Ovary (tissue), 3 donors: ENCODE data around the gene WDR43.

Source experiments
- EP300 ChIP-seq: sonication (generic); formaldehyde crosslinking; IDR thresholded peaks from one replicate; pipeline ENCODE4 v1.6.1; 2017; ENCODE audit warnings: antibody characterized with exemption
- POLR2A ChIP-seq: fragments of 450-650 bp; IDR thresholded peaks from one replicate; pipeline ENCODE4 v1.6.1; 2017; ENCODE audit warnings: antibody characterized with exemption, mild to moderate bottlenecking, moderate library complexity
- TF ChIP-seq, protein P1 (sequence below), 3 donors: fragments of 450-650 bp in 2 of 3; fragments of 200-600 bp in 1 of 3; IDR thresholded peaks; one replicate each; pipeline versions ENCODE4 v1.5.1 to v1.8.0; 2016 to 2022; ENCODE audit warnings: antibody characterized with exemption in 3 of 3, mild to moderate bottlenecking in 1 of 3
- donor health status: DM: no; HTN: no; CAD: no.

DNA sequence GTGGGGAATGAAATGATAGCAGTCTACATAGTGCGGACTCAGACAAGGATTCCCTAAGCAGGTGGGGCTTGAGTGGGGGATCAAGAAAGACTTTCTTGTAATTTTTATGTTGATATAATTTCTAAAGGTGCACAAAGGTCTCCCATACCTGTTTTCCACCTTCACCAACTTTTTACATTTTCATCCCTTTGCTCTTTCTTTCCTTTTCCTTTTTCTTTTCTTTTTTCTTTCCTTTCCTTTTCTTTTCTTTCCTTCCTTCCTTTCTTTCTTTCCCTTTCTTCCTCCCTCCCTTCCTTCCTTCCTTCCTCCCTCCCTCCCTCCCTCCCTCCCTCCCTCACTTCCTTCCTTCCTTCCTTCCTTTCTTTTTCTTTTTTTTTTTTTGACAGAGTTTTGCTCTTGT, 14.3 kb upstream of the WDR43 start:
- TF ChIP-seq, protein P1, sequence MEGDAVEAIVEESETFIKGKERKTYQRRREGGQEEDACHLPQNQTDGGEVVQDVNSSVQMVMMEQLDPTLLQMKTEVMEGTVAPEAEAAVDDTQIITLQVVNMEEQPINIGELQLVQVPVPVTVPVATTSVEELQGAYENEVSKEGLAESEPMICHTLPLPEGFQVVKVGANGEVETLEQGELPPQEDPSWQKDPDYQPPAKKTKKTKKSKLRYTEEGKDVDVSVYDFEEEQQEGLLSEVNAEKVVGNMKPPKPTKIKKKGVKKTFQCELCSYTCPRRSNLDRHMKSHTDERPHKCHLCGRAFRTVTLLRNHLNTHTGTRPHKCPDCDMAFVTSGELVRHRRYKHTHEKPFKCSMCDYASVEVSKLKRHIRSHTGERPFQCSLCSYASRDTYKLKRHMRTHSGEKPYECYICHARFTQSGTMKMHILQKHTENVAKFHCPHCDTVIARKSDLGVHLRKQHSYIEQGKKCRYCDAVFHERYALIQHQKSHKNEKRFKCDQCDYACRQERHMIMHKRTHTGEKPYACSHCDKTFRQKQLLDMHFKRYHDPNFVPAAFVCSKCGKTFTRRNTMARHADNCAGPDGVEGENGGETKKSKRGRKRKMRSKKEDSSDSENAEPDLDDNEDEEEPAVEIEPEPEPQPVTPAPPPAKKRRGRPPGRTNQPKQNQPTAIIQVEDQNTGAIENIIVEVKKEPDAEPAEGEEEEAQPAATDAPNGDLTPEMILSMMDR (IDR thresholded peaks at IDR 0.05), result no peak
- TF ChIP-seq POLR2A, result no peak
- no peak for TF ChIP-seq EP300
